B cell (primary cell): ENCODE data around the gene PRIMPOL. TPM values are rescaled to one million over a fixed set of nuclear protein-coding genes. Genes with fewer than 3 reads are reported as not detected.

ENCODE experiments used
- ATAC-seq: fragments of 200-7000 bp; cut with Tn5 transposase; one replicate; pipeline ENCODE4 v1.10.0; 2021; ENCODE audit warnings: low read depth, mild to moderate bottlenecking, moderate number of reproducible peaks, moderate library complexity
- CTCF ChIA-PET: fragments of 350-600 bp; sonication (Branson Sonifier 250); formaldehyde crosslinking; loops from one replicate; lab custom pipeline; 2021; ENCODE audit warnings: antibody characterized with exemption, inconsistent platforms; lab: Charles Lee
- POLR2A ChIA-PET: fragments of 350-600 bp; sonication (Branson Sonifier 250); formaldehyde crosslinking; loops from one replicate; lab custom pipeline; 2021; ENCODE audit warnings: antibody characterized with exemption; lab: Charles Lee
- DNase-seq: peaks from one replicate; pipeline ENCODE4 v3.0.0; 2013
- H2AFZ ChIP-seq: 2 replicates; pipeline ENCODE4 v1.6.1; 2012; ENCODE audit warnings: mild to moderate bottlenecking, low read depth, low read length; ENCODE audit not compliant: insufficient read depth, poor library complexity, severe bottlenecking
- H3K27ac ChIP-seq, 2 donors: 1 replicate in 1 of 2; 2 replicates in 1 of 2; pipeline ENCODE4 v1.5.1; 2012 to 2013; ENCODE audit warnings: low read length in 2 of 2, mild to moderate bottlenecking in 2 of 2, moderate library complexity in 1 of 2
- H3K27me3 ChIP-seq, 4 experiments: fragments of 200-600 bp in 1 of 4; sonication (generic) in 1 of 4; replicated peaks in 1 of 4; 1 replicate in 2 of 4; 2 replicates in 2 of 4; pipeline versions ENCODE4 v1.6.1 to v1.7.0; 2013 to 2016; ENCODE audit warnings: low read length in 3 of 4, mild to moderate bottlenecking in 2 of 4, mixed read lengths in 1 of 4, moderate library complexity in 1 of 4; ENCODE audit not compliant: insufficient read depth in 4 of 4, control insufficient read depth in 3 of 4; ENCODE audit errors: control extremely low read depth in 1 of 4
- H3K36me3 ChIP-seq, 2 experiments: replicated peaks in 1 of 2; 1 replicate in 1 of 2; 2 replicates in 1 of 2; pipeline versions ENCODE4 v1.6.1 to v1.7.1; 2013; ENCODE audit warnings: low read length in 1 of 2; ENCODE audit not compliant: insufficient read depth in 2 of 2, control insufficient read depth in 1 of 2; ENCODE audit errors: control extremely low read depth in 1 of 2, extremely low read depth in 1 of 2
- H3K4me1 ChIP-seq, 2 donors: fragments of 200-600 bp in 1 of 2; sonication (generic) in 1 of 2; 1 replicate in 1 of 2; 2 replicates in 1 of 2; pipeline versions ENCODE4 v1.5.1 to v1.6.1; 2013 to 2017; ENCODE audit warnings: low read length in 2 of 2; ENCODE audit not compliant: control insufficient read depth in 2 of 2, insufficient read depth in 2 of 2
- H3K4me2 ChIP-seq: replicated peaks from 2 replicates; pipeline ENCODE3; 2012; ENCODE audit warnings: mild to moderate bottlenecking, low read depth, low read length; ENCODE audit not compliant: poor library complexity, severe bottlenecking
- H3K4me3 ChIP-seq, 5 experiments: fragments of 200-600 bp in 1 of 5; sonication (generic) in 1 of 5; 1 replicate in 3 of 5; 2 replicates in 2 of 5; pipeline versions ENCODE4 v1.5.1 to v1.7.0; 2011 to 2016; ENCODE audit warnings: low read length in 4 of 5, mild to moderate bottlenecking in 4 of 5, low read depth in 2 of 5, control low read depth in 1 of 5, moderate library complexity in 1 of 5; ENCODE audit not compliant: insufficient read depth in 1 of 5; ENCODE audit errors: control extremely low read depth in 1 of 5, extremely low read depth in 1 of 5
- H3K79me2 ChIP-seq: fragments of 200-600 bp; sonication (generic); one replicate; pipeline ENCODE4 v1.6.0; 2016; ENCODE audit warnings: low read length; ENCODE audit not compliant: control insufficient read depth, insufficient read depth
- H3K9ac ChIP-seq: fragments of 200-600 bp; sonication (generic); 2 replicates; pipeline ENCODE4 v1.6.1; 2017; ENCODE audit warnings: mild to moderate bottlenecking, low read length, moderate library complexity
- H3K9me3 ChIP-seq, 3 donors: one replicate each; pipeline versions ENCODE4 v1.6.1 to v1.7.1; 2013; ENCODE audit warnings: low read length in 2 of 3; ENCODE audit not compliant: control insufficient read depth in 2 of 3, insufficient read depth in 1 of 3; ENCODE audit errors: control extremely low read depth in 1 of 3
- H4K20me1 ChIP-seq: 2 replicates; pipeline ENCODE4 v1.6.0; 2012; ENCODE audit warnings: mild to moderate bottlenecking, low read length; ENCODE audit not compliant: insufficient read depth, control insufficient read depth, poor library complexity, severe bottlenecking
- H3K27ac Mint-ChIP-seq: one replicate; pipeline ENCODE4 v1.8.0; 2021; ENCODE audit warnings: mixed read lengths
- H3K27me3 Mint-ChIP-seq: one replicate; pipeline ENCODE4 v1.8.0; 2021; ENCODE audit warnings: mixed read lengths
- H3K4me1 Mint-ChIP-seq: one replicate; pipeline ENCODE4 v1.8.0; 2021; ENCODE audit warnings: mixed read lengths
- H3K4me3 Mint-ChIP-seq: one replicate; pipeline ENCODE4 v1.8.0; 2021; ENCODE audit warnings: mixed read lengths
- H3K9me3 Mint-ChIP-seq: one replicate; pipeline ENCODE4 v1.8.0; 2022; ENCODE audit warnings: mixed read lengths; ENCODE audit not compliant: insufficient read depth
- CTCF ChIP-seq: fragments of 200-600 bp; IDR thresholded peaks from one replicate; pipeline ENCODE4 v1.8.0; 2022; ENCODE audit warnings: antibody characterized with exemption, mild to moderate bottlenecking
- EZH2 ChIP-seq: IDR thresholded peaks from 2 replicates; pipeline ENCODE4 v1.6.1; 2012; ENCODE audit warnings: borderline replicate concordance, low read depth, mild to moderate bottlenecking, moderate library complexity, low read length; ENCODE audit not compliant: insufficient read depth, poor library complexity, severe bottlenecking
- WGBS: methylation state at CpG from one replicate; pipeline ENCODE4 v1.1.5; 2013; ENCODE audit warnings: missing lambda C conversion rate; ENCODE audit not compliant: insufficient coverage; 5-methylcytosine and 5-hydroxymethylcytosine counted together
- intact Hi-C: fragments of 100-400 bp; cut with micrococcal nuclease; formaldehyde crosslinking; loops from one replicate; pipeline ENCODE4 v1.10.0; 2022
- polyA plus RNA-seq: library from polyadenylated mRNA; depleted of rRNA; stranded (reverse); fragments of >200 nt; gene quantifications from 2 replicates; pipeline ENCODE4 v1.2.3, GENCODE V29; 2012
- total RNA-seq, 2 donors: library from RNA; stranded (reverse); fragments of 120-200 nt in 1 of 2; gene quantifications; 1 replicate in 1 of 2; 2 replicates in 1 of 2; pipeline versions ENCODE4 v1.2.3 to v1.2.4, GENCODE V29; 2013 to 2022

PRIMPOL gene
- total and polyA plus RNA-seq, 2 donors (not counting 1 experiment from before 2014, with no cell fraction given) = 15.4 to 16.3 TPM

GRCh38 chr4:184680698-184681097 is 31.2 kb downstream of the PRIMPOL start:
- H3K27me3 ChIP-seq = no peaks in the 10 kb centered on the region
- Mint-ChIP-seq H3K27ac (no peak overlapping the region), H3K4me1 (peaks cover 3% of the 10 kb centered on the region), H3K27me3 (no peaks in the 10 kb centered on the region), H3K9me3 (no peaks in the 10 kb centered on the region), H3K4me3 (no peak overlapping the region)
- no peak overlapping the region for H2AFZ ChIP-seq
- H3K27ac ChIP-seq = no peak overlapping the region
- 100% methylated on average over 2 of the region's 9 CpGs for WGBS
- peaks cover 0 to 3% of the 10 kb centered on the region in 2 experiments for H3K36me3 ChIP-seq
- no peak overlapping the region for H3K4me2 ChIP-seq
- no peaks in the 10 kb centered on the region for H3K4me1 ChIP-seq
- ATAC-seq = no peak
- H3K9me3 ChIP-seq = no peaks in the 10 kb centered on the region
- intact Hi-C loops = no loop called here
- H3K4me3 ChIP-seq = no peak overlapping the region
- no peaks in the 10 kb centered on the region for H3K79me2 ChIP-seq
- POLR2A ChIA-PET = no interaction called here
- H3K9ac ChIP-seq = no peak overlapping the region
- TF ChIP-seq EZH2 = no peak
- no peak for TF ChIP-seq CTCF
- DNase-seq = no peak
- H4K20me1 ChIP-seq = no peaks in the 10 kb centered on the region
- CTCF ChIA-PET = no interaction called here

DNA sequence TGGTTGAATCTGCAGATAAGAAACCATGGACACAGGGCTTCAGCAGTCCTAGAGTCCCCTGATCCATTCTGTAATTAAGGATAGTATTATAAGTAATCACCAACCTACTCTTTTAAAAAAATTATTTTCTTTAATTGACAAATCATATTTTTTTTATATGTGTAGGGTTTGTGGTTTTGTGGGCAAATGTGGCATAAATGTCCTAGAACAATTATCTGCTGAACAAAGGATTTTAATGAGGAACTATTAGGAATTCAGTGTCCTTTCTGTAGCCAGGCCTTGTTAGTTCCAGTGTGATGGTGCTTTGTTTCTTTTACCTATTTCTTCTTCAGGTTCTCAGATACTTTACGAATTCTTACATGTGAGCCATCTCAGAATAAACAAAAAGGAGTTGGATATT is 32.4 kb downstream of the PRIMPOL start:
- H3K36me3 ChIP-seq = peaks cover 0 to 3% of the 10 kb centered on the region in 2 experiments
- no peaks in the 10 kb centered on the region for H3K9me3 ChIP-seq
- Mint-ChIP-seq H3K4me1 (peaks cover 3% of the 10 kb centered on the region), H3K9me3 (no peaks in the 10 kb centered on the region), H3K4me3 (no peak overlapping the region), H3K27me3 (no peaks in the 10 kb centered on the region), H3K27ac (no peak overlapping the region)
- no peaks in the 10 kb centered on the region for H3K27me3 ChIP-seq
- H3K9ac ChIP-seq = no peak overlapping the region
- no peaks in the 10 kb centered on the region for H3K79me2 ChIP-seq
- no CpG with 5 or more reads among the region's 1 CpG for WGBS
- no peaks in the 10 kb centered on the region for H4K20me1 ChIP-seq
- POLR2A ChIA-PET = no interaction called here
- no peak overlapping the region for H3K27ac ChIP-seq
- CTCF ChIA-PET = no interaction called here
- H3K4me3 ChIP-seq = no peak overlapping the region
- H3K4me2 ChIP-seq = no peak overlapping the region
- intact Hi-C loops = no loop called here
- DNase-seq = no peak
- no peak overlapping the region for H2AFZ ChIP-seq
- no peaks in the 10 kb centered on the region for H3K4me1 ChIP-seq
- TF ChIP-seq EZH2 = no peak
- no peak for TF ChIP-seq CTCF
- ATAC-seq = no peak
